Renal pelvis (tissue), 4 donors: Measurements from ENCODE around the gene TTC38. TPM values are rescaled to one million over a fixed set of nuclear protein-coding genes. Genes with fewer than 3 reads are reported as not detected.
"Not testable (repeated sequence)": the region's sequence is repeated elsewhere in the genome, so short reads cannot be mapped to it uniquely, and the experiment has no call there.

Experiments used
- DNase-seq: peaks from one replicate; pipeline ENCODE4 v3.0.0-alpha.2; 2013
- polyA plus RNA-seq, 3 donors: library from polyadenylated mRNA; unstranded; fragments of 120-200 nt; gene quantifications; one replicate each; pipeline ENCODE4 v1.2.1, GENCODE V29; 2013; ENCODE audit not compliant: insufficient read length in 3 of 3

The TTC38 gene
- polyA plus RNA-seq, 3 donors: 52.0 to 62.8 (median 60.0) TPM

DNA sequence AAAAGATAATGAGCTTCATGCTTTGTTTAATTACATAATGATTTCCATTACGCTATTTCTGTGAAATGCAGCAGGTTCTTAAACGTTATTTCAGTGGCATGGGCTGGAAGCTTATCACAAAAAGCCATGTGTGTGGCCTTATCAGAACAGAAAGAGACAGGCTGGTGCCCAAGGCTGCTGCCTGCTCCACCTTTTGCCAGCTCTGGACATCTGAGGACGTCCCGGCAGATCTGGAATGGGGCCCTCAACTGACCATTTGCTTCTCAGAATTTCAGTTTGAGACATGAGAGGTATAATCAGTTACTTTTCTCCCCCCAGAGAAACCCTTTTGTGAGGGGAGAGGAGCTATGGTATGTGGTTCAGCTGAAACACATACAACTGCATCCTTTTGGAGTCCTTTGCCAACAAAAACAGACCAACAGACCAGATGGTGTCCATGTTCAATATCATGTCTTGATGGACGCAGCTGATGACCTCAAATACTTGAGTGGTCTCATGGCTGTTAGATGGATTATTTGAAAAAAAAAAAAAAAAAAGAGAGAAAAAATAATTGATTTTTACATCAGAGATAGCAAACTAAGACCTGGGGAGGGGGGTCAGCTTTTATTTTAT, 26.3 kb upstream of the TTC38 start:
- no peak for DNase-seq

DNA sequence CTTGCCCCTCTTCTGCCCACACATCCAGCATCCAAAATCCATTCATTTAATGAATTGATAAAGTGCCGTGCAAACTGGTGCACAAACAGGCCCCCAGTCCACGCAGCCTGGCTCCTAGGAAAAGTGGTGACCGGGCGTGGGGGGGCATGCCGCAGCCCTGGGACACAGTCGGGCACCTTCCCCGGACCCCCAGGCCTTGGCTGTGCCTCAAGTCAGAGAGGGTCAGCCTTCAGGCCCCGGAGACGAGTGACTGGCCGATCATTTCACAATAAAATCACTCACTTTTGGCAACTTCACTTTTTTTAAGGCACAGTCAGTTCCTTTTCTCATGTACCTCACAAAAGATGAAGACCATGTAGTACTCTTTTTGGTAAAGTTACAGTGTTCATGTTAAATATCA, 25.7 kb upstream of the TTC38 start:
- no peak for DNase-seq

DNA sequence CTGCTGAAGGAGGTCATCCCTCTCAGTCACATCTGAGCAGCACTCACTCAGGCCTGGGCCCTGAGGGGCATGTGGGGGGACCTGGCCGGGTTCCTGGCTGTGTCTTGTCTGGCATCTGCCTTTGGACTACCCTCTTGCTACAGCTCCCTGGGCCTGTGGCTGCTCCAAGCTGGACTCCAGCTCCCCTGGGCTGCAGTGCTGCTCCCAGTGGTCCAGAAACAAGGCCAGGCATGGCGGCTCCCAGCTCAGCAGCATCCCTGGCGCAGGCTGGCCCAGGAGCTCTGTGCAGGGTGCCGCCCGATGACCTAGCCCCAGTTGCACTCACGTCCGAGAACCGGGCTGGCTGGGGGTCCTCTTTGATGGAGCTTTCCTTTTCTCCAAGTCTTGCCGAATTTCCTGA, 23.0 kb upstream of the TTC38 start:
- DNase-seq: no peak

DNA sequence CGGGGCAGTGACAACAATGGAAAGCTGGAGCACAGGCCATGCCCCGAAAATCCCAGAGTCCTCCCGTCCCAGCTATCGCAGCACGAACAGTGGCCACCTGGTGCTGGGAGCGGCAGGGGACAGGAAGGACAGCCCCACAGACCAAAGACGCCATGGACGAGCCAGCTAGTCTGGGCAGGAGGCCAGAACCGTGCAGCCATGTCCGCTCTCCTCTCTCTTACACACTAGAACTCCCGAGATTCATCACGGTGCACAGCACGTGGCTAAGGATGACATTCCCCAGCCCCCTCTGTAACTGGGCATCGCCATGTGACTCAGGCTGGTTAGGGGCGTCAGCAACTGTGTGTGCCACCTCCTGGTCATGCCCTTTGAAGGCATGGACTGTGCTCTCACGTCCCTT, 22.3 kb upstream of the TTC38 start:
- no peak for DNase-seq

DNA sequence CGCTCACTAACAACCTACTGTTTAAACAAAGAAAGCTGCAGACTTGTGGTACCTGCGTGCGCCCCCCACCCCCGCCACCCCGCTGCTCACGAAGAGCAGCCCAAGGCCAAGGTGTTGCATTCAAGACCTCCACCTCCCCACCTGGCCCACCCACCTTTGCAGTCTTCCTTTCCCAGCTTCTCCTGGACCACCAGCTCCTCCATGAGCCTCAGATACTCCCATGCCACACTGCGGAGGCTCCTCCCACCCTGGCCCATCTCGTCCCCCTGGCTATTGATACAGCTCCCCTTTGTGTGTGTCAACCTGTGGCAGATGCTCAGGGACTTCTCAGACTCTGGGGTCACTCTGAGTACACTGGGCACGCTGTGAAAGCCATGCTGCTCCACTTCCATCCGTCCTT, 21.6 kb upstream of the TTC38 start:
- DNase-seq: no peak

DNA sequence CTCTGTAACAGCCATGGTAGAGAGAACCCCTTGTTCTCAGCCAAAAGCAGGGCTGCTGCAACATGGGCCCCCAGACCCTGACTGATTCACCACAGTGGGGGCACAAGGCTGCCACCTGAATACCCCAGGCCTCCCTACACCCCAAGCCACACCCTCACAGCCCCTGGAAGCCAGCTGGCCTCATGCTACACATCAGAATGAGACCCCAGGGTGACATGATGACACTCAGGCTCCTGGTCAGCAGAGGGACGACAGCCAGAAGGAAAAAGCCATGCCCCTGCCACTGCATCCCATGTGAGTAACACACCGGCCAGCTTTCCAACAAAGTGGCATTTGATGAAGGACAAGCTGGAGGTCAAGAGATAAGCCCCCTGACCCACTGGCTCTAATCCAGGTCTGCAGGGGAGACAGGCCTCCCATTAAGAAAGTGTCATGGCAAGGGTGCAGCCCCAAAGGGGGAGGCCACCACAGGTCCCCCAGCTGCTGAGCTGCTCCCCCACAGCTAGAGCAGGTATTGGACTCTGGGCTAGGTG, 20.3 kb upstream of the TTC38 start:
- no peak for DNase-seq

DNA sequence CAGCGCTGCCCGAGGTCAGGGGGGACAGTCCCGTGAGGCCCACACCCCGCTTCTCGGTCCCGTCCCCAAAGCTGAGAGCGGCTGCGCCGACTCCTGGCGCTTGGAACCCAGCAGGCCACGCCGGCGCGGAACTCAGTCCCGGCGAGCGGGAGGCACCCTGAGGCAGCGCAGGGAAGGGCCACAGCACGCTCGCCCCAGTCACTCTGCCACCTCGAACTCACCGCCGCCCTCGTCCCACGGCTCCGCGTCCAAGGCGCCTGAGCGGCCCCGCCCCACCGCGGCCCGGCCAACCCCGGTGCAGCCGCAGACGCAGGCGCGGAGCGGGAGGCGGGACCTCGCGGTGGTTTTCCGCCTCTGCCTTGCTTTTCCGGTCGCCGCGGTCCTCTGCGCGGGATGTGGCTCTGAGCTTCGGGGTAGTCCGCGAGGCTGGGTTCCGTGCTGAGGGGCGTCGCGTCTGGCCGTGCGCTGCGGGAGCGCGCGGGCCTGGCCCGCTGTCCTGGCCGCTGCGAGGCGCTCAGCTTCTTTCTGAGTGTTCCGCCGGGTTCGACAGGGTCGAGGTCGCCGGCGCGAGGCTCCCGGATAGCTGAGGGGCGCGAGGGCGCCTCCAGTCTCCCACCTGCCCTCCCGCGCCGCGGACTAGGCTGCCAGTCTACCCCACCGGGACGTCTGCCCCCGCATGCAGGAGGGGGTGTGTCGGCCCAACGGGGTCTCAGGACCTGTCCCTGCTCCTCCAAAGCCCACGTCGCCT, 17.6 kb upstream of the TTC38 start, which contains the start of gene CDPF1:
Gene CDPF1, minus strand, starts transcription at position 259 of the 748 bp plus-strand sequence. CDS start 2,009 bp downstream, outside the sequence.
- DNase-seq: peak; percentile 86

DNA sequence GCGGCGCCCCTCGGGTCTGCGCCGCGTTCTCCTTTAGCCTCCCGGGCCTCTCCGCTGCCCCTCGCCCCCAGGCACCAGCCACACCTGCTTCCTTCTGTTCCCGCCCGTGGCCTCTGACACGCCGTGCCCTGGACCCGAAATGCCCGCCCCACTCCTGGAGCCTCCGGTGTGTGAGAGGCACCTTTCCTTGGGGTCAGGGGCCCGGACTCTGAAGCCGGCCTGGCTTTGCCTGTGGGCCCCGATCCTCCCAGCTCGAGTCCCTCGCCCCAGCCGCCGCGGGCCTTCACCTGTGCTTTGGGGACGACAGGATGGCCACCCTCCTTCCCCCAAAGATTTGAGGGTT, 17.1 kb upstream of the TTC38 start:
- no peak for DNase-seq

DNA sequence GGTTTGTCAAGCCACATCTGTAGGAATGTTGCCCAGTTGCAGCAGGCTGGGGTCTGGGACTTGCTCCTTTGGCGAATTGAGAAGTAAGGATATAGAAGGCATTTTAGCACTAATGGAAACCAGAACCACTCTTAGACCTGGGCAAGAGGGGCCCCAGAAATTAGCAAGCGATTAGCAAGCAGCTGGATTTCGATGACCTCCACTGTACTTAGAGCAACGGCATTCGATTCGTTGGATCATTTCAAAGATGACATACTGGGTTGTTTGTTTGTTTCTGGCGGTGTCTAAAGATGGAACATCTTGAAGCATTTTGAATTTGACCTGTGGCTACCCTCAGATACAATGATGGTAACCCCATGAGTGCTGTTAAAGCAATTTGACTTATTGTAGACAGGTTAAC, 16.5 kb upstream of the TTC38 start:
- no peak for DNase-seq

DNA sequence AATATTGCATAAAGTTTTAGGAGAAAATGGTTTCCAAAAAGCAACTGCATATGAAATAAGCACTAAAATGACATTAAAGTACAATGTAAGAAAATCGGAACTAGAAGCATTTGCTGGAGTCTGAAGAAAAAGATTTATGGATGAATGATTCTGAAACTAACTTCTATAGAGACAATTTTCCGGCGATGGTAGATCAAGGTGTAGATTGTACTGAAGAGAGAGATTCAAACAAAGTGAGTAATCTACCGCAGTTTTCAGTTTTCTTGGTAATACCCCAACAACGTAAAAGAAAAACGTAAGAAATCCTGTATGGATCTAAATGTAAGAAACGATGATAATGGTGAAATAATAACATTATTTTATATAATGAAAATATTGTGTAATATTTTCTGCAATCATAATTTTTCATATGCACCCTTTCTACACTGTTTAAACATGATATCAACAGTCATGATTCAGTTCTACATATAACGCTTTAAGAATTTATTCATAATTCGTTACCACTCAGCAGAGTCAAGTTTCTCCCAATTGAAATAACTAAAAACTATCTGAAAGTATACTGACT, 15.9 kb upstream of the TTC38 start:
- no peak for DNase-seq

DNA sequence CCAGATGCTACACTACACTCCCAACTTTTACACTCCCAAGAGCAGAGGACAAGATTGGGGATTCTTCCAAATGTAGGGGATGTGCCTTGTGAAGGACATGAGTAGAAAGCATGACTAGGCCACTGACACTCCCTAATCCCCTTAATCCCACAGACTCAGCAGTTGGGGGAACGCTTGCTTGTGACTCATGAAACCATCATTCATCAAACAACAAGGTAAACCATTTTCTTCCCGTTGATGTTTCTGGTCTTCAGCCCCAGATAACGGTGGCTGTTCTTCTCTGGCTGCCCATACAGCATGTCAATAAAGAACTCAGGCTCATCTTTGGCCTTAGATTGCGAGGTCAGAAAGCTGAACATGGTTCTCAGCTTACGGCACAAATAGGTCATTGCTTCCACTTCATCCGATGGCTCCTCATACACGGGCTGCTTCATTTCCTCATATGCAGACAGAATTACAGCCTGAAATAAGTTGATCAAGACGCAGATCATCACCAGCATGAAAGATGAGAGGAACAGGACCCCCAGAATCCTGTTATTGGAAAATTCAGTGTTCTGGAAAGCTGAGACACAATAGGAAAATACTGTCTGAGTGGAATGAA, 11.3 kb upstream of the TTC38 start:
- no peak for DNase-seq

DNA sequence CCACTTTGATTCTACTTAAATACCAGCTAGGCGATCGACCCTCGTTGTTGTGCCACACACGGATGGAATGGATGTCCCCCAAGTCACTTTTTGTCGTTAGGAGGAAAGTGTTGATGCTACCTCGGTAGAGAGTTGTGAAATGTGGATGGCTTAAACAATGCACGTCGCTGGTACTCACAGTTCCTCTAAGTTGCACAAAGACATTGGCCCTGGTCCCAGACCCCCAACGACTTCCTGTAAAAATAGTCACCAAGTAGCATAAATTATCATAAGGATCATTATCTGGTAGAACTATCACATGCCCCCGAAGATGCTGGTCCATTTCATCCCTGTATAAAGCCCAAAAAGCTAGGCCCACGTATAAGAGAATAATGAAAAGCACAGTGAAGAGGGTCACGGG, 8.4 kb upstream of the TTC38 start:
- DNase-seq: no peak

DNA sequence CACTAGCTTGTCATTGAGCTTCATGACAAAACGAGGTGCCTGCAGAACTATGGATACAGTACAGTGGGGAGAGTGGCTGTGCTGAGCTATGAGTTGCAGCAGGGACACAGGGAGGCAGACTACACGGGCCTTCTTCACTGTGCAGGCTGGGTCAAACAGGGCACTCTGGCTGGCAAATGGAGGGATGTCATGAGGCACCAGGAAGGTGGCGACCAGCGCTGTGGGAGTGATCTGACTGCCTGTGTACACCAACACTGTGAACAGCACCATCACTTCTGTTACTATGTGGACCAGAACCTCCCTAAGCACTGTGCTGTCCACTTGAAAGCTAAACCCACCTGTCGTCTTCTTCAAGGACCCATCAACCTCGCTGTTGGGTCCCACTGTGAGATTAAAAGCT, 7.8 kb upstream of the TTC38 start:
- no peak for DNase-seq

DNA sequence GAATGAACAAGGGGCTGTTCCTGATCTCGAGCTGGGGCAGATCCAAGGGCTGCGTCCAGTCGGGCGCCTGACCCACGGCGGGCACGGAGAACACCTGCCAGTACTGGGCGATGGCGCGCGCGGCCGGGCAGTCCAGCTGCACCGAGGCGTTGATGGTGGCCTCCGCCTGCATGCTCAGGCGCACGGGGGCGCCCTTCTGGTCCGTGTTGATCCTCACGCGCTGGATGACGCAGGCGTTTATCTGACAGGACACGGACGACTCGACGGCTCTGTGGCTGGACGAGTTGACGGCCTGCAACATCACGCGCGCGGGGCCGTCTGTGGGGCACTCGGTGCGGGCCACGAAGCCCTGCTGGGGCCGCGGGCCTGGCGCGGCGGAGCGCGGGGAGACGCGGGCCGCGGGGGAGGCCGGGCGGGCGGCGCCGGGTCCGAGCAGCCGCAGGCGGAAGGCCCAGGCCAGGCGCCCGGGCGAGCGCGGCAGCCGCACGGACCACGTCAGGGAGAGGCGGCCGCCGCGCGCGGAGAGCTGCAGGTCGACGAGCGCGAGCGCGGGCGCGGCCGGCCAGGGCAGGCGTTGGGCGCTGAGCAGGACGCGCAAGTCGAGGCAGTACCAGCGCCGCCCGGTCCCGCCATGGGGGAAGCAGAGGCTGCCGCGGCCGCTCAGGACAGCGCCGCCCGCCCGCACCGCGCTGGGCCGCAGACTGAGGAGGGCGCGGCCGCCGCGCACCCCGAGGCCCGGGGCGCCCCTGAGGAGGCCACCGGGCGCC, 5.2 kb upstream of the TTC38 start:
- peak; percentile 49 for DNase-seq

DNA sequence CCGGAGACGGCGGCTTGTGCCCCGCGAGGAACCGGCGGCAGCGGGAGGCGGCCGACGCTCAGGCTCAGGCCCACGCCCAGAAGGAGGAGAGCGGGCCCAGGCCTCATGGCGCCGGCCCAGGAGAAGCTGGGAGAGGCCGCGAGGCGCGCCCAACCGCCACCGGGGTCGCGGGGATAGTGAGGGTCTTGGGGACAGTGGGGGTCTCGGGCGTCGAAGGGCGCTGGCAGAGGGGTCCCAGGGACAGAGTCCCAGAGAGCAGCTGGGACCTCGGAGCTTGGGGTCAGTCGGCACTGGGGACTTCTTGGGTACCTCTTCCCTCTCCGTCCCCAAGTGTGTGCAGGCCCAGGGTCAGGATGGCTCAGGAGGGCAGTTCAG, 4.6 kb upstream of the TTC38 start, which contains the start of gene PKDREJ:
Gene PKDREJ, minus strand, starts transcription at position 128 of the 375 bp plus-strand sequence. Its CDS starts 21 bp downstream, at position 107.
- no peak for DNase-seq

DNA sequence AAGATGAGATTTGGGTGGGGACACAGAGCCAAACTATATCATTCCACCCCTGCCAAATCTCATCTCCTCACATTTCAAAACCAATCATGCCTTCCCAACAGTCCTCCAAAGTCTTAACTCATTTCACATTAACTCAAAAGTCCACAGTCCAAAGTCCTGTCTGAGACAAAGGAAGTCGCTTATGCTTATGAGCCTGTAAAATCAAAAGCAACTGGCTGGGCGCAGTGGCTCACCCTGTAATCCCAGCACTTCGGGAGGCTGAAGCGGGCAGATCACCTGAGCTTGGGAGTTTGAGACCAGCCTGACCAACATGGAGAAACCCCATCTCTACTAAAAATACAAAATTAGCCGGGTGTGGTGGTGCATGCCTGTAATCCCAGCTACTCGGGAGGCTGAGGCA, 3.3 kb upstream of the TTC38 start:
- not testable (repeated sequence) for DNase-seq

DNA sequence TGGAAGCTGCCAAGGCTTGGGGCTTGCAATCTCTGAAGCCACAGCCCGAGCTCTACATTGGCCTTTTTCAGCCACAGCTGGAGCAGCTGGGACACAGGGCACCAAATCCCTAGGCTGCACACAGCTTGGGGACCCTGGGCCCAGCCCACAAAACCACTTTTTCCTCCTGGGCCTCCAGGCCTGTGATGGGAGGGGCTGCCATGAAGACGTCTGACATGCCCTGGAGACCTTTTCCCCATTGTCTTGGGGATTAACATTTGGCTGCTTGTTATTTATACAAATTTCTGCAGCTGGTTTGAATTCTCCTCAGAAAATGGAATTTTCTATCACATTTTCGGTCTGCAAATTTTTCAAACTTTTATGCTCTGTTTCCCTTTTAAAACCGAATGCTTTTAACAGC, 2.2 kb upstream of the TTC38 start:
- not testable (repeated sequence) for DNase-seq

DNA sequence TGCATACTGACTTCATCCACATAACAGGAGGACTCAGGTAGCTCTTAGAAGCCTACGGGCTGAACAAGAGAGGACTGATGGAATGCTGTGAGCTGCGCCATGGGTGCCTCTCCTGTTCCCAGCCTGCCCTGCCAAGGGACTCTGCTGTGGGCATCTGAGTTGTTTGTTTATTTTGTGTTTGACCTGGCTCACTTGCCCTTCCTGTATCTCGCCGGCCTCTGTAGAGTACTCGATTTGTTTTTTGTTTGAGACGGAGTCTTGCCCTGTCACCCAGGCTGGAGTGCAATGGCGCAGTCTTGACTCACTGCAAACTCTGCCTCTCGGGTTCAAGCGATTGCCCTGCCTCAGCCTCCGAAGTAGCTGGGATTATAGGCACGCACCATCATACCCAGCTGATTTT, 1.8 kb downstream of the TTC38 start:
- no peak for DNase-seq

DNA sequence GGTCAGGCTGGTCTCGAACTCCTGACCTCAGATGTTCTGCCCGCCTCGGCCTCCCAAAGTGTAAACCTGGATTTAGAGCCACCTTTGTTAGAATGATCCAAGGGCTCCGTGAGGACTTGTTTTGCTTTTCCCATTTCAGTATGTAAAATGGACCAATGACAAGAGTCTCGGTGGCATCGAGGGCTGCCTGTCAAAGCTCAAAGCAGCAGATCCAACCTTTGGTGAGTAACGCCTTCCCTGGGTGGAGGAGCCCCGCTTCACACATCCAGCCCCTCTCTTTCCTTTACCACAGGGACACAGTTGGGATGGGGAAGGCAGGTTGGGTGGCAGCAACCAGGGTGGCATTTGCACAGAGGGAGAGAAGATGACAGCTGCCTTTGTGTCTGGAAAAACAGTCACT, 4.4 kb downstream of the TTC38 start:
- no peak for DNase-seq

DNA sequence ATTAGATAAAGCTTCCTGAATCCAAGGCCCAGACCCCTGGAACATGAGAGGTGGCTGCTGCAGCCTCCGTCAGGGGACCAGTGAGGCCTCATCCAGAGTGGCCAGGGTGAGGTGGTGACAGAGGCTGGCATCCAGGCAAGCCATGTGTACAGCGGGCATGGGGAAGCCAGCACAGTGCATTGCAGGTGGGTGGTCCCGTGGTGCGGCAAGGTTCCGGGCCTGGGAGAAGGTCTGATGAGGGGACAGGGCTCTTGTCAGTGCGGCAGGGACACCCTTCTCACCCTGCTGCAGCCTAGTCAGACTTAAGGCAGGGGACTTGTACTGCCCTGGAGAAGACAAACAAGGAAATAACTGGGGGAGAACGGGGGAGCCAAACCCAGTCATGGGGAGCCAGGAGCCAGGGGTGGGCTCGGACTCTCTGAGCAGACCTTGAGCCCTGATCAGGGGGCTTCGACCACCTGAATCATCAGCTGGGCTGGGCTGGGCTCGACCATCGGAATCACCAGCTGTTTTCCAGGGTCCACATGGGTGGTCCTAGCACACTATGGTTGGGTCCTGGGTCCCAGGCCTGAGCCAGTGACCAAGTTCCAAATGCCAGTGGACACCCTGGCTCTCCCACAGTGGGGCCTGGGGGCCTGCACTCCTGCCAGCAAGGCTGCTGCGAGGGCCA, 5.1 kb downstream of the TTC38 start:
- DNase-seq: no peak

DNA sequence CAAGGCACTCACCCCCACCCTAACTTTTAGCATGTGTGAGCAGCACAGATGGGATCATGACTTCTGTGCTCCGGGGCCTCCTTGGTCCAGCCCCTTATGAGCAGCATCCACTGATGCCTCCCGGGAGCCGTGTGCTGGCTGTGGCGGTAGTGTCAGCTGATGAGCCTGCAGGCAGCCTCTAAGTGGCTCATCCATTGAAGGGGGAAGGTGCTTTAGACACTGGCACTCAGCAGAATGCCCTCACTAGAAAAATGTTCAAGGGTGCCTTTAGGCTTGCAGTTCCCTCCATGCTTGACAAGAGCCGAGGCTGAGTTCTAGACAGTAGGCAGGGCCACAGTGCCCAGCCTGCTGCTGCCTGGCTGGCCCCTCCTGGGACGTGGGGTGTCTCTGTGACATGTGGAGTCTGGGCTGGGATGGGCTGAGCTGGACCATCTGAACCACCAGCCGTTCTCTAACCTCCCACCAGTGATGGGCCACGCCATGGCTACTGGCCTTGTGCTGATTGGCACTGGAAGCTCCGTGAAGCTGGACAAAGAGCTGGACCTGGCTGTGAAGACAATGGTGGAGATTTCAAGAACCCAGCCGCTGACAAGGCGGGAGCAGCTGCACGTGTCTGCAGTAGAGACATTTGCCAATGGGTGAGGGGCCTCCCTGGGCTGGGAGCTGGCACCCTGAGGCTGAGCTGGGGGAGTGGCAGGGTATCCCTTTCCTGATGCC, 5.8 kb downstream of the TTC38 start:
- no peak for DNase-seq
